WERI-Rb-1 (cell line): ENCODE data around the gene RABEPK.
"Not testable (repeated sequence)": the region's sequence is repeated elsewhere in the genome, so short reads cannot be mapped to it uniquely, and the experiment has no call there.

ENCODE experiments used
- DNase-seq: peaks from one replicate; pipeline ENCODE4 v3.0.0-alpha.2; 2020
- H3K27ac ChIP-seq: fragments of 250-450 bp; sonication (Bioruptor Pico); 2 replicates; pipeline ENCODE4 v1.5.1; 2020; ENCODE audit warnings: mild to moderate bottlenecking, moderate library complexity
- H3K27me3 ChIP-seq: fragments of 250-450 bp; sonication (Bioruptor Pico); 2 replicates; pipeline ENCODE4 v1.5.1; 2021; ENCODE audit warnings: mild to moderate bottlenecking, low read depth, moderate library complexity; ENCODE audit not compliant: insufficient read depth, severe bottlenecking
- H3K36me3 ChIP-seq: fragments of 250-450 bp; sonication (Bioruptor Pico); 2 replicates; pipeline ENCODE4 v1.5.1; 2020; ENCODE audit warnings: mild to moderate bottlenecking, moderate library complexity
- H3K4me3 ChIP-seq: 2 replicates; pipeline ENCODE4 v1.5.1; 2011; ENCODE audit warnings: low read depth, mild to moderate bottlenecking, control low read depth, low read length
- H3K9me3 ChIP-seq: fragments of 250-450 bp; sonication (Bioruptor Pico); 2 replicates; pipeline ENCODE4 v1.5.1; 2021; ENCODE audit warnings: mild to moderate bottlenecking, moderate library complexity; ENCODE audit not compliant: severe bottlenecking
- TF ChIP-seq, protein P1 (sequence below): IDR thresholded peaks from 2 replicates; pipeline ENCODE4 v1.5.1; 2011; ENCODE audit warnings: low read depth, mild to moderate bottlenecking, control low read depth, inconsistent platforms, low read length

RABEPK gene

DNA sequence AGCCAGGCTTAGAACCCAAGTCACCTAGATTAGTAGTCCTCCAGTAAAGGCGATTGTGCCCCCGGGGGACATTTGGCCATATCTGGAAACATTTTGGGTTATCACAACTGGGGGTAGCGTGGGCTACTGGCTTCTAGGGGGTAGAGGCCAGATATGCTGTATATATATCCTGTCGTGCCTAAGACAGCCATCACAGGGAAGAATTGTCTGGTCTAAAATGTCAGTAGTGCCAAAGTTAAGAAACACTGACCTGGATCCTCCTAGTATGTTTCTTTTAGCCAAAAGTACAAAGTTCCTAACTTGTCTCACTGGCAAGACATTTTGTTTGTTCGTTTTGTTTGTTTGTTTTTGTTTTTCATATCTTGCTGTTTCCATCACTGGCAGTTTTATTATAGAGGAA is 13.8 kb downstream of the RABEPK start:
- TF ChIP-seq, protein P1, sequence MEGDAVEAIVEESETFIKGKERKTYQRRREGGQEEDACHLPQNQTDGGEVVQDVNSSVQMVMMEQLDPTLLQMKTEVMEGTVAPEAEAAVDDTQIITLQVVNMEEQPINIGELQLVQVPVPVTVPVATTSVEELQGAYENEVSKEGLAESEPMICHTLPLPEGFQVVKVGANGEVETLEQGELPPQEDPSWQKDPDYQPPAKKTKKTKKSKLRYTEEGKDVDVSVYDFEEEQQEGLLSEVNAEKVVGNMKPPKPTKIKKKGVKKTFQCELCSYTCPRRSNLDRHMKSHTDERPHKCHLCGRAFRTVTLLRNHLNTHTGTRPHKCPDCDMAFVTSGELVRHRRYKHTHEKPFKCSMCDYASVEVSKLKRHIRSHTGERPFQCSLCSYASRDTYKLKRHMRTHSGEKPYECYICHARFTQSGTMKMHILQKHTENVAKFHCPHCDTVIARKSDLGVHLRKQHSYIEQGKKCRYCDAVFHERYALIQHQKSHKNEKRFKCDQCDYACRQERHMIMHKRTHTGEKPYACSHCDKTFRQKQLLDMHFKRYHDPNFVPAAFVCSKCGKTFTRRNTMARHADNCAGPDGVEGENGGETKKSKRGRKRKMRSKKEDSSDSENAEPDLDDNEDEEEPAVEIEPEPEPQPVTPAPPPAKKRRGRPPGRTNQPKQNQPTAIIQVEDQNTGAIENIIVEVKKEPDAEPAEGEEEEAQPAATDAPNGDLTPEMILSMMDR = no peak
- no peaks in the 10 kb centered on the region for H3K27me3 ChIP-seq
- H3K9me3 ChIP-seq = no peaks in the 10 kb centered on the region
- peaks cover 55% of the 10 kb centered on the region for H3K36me3 ChIP-seq
- no peak overlapping the region for H3K27ac ChIP-seq
- DNase-seq = no peak
- H3K4me3 ChIP-seq = no peak overlapping the region

DNA sequence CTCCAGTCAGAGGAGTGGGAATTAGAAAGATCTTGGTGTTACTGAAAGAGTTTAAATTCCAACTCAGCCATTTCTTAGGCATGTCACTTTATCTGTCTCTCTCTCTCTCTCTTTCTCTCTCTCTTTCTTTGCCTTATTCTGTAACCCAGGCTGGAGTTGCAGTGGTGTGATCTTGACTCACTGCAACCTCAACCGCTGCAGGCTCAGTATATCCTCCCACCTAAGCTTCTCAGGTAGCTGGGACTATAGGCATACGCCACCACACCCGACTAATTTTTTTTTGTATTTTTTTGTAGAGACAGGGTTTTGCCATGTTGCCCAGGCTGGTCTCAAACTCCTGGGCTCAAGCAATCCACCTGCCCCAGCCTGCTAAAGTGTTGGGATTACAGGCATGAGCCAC is 18.3 kb downstream of the RABEPK start:
- no peak overlapping the region for H3K4me3 ChIP-seq
- peaks cover 49% of the 10 kb centered on the region for H3K36me3 ChIP-seq
- H3K27ac ChIP-seq = no peak overlapping the region
- no peak for DNase-seq
- TF ChIP-seq, protein P1 = no peak
- no peaks in the 10 kb centered on the region for H3K27me3 ChIP-seq
- H3K9me3 ChIP-seq = no peaks in the 10 kb centered on the region

DNA sequence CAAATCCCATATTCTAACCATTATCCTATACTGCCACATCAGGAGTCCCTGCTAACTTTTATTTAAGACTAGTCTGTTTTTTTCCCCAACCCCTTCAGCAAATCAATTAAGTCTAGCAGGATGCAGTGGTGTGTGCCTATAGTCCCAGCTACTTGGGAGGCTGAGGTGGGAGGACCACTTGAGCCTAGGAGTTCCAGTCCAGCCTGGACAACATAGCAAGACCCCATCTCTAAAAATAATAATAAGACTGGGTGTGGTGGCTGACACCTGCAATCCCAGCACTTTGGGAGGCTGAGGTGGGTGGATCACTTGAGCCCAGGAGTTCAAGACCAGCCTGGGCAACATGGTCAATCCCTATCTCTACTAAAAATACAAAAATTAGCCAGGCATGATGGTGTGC is 24.5 kb downstream of the RABEPK start:
- not testable (repeated sequence) for H3K4me3 ChIP-seq, DNase-seq, H3K9me3 ChIP-seq, H3K27ac ChIP-seq, H3K27me3 ChIP-seq
- peaks cover 52% of the 10 kb centered on the region for H3K36me3 ChIP-seq

DNA sequence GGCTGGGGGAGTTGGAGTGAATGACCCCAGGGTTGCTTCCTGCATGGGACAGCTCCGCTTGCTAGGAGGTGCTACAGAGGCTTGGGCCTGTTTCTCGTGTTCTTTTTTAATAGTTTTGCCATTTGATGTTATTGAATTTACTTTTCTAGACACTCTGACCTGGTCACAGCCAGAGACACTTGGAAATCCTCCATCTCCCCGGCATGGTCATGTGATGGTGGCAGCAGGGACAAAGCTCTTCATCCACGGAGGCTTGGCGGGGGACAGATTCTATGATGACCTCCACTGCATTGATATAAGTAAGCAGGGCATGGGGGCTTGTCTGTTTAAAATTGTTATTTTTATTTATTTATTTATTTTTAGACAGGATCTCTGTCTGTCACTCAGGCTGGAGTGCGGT is 27.4 kb downstream of the RABEPK start:
- no peak overlapping the region for H3K27ac ChIP-seq
- no peaks in the 10 kb centered on the region for H3K27me3 ChIP-seq
- no peak for DNase-seq
- H3K4me3 ChIP-seq = no peak overlapping the region
- H3K36me3 ChIP-seq = peaks cover 50% of the 10 kb centered on the region
- TF ChIP-seq, protein P1 = no peak
- no peaks in the 10 kb centered on the region for H3K9me3 ChIP-seq

DNA sequence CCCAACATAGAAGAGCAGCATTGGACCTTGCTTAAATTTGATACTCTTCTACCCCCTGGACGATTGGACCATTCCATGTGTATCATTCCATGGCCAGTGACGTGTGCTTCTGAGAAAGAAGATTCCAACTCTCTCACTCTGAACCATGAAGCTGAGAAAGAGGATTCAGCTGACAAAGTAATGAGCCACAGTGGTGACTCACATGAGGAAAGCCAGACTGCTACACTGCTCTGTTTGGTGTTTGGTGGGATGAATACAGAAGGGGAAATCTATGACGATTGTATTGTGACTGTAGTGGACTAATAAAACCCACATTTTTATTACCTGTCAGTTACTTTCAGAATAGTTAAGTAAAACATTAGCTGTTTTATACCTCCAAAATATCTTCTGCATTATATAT is 33.3 kb downstream of the RABEPK start:
- no peak for DNase-seq
- H3K36me3 ChIP-seq = peaks cover 81% of the 10 kb centered on the region
- no peaks in the 10 kb centered on the region for H3K9me3 ChIP-seq
- TF ChIP-seq, protein P1 = no peak
- H3K27ac ChIP-seq = no peak overlapping the region
- H3K27me3 ChIP-seq = no peaks in the 10 kb centered on the region
- no peak overlapping the region for H3K4me3 ChIP-seq

DNA sequence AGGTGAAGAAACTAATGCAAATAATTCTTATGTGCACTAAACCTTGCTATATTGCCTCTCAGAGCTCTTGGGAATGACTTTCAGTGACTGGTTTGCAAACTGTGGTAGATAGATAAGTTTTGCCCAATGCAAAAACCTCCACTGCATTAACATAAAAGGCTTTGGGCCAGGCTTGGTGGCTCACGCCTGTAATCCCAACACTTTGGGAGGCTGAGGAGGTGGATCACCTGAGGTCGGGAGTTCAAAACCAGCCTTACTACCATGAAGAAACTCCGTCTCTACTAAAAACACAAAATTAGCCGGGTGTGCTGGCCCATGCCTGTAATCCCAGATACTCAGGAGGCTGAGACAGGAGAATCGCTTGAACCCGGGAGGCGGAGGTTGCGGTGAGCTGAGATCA is 33.8 kb downstream of the RABEPK start:
- not testable (repeated sequence) for H3K27ac ChIP-seq, DNase-seq, H3K27me3 ChIP-seq, H3K9me3 ChIP-seq, H3K4me3 ChIP-seq
- H3K36me3 ChIP-seq = peaks cover 81% of the 10 kb centered on the region

DNA sequence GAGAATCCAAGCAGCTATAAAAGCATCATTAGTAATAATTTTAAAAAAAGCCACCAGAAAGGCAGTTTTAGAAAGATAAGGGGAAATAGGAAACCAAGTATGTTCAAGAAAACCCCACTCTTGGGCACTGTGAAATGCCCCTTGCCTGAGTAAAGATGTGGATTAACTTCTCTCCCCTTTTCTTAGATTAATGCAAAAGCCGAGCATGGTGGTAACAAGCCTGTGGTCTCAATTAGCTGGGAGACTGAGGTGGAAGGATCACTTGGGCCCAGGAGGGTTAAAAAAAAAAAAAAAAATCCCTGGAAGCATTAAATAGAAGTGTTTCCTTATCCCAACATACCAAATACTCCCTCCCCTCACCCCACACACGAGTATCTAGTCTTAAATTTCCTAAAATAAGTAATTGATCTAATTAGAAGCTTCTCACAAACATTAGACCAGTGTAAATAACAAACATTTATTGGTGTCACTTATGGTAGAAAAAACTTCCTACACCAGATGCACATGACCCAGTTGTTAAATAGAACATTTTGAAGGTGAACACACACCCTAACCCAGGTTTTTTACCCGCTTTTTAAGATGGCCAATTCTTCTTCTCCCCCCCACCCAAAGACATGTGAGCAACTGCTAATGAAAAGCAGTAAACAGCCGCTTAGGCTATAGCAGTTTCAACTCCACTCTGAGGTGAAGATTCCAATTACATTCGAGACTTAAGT is 35.6 kb downstream of the RABEPK start:
- Histone ChIP-seq H3K27ac (no peak overlapping the region), H3K4me3 (no peak overlapping the region), H3K9me3 (no peaks in the 10 kb centered on the region), H3K27me3 (no peaks in the 10 kb centered on the region), H3K36me3 (peaks cover 87% of the 10 kb centered on the region)
- TF ChIP-seq, protein P1 = no peak
- no peak for DNase-seq

DNA sequence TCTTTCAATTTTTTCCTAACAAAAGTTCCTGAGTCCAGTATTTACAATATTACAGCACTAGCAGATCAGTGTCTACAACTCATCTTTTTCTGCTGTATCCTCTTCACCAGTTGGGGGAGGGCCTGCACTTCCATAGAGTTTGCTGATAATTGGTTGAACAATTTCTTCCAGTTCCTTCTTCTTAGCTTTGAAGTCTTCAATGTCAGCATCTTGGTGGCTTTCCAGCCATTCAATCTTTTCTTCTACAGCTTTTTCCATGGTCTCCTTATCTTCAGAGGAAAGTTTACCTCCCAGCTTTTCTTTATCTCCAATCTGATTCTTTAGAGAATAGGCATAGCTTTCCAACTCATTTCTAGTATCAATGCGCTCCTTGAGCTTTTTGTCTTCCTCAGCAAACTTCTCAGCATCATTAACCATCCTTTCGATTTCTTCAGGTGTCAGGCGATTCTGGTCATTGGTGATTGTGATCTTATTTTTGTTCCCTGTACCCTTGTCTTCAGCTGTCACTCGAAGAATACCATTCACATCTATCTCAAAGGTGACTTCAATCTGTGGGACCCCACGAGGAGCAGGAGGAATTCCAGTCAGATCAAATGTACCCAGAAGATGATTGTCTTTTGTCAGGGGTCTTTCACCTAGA is 36.3 kb downstream of the RABEPK start:
- H3K27ac ChIP-seq, H3K9me3 ChIP-seq, DNase-seq, H3K4me3 ChIP-seq, H3K27me3 ChIP-seq: not testable (repeated sequence)
- peaks cover 83% of the 10 kb centered on the region for H3K36me3 ChIP-seq
